Stimulated activated CD8-positive, alpha-beta memory T cell treated with anti-CD3 and anti-CD28 coated beads, Interleukin-15, amount 100 ng/mL, for 24 hours (primary cell): Measurements from ENCODE around the gene SLC6A13.
"Not testable (repeated sequence)": the region's sequence is repeated elsewhere in the genome, so short reads cannot be mapped to it uniquely, and the experiment has no call there.

Experiments
- DNase-seq: peaks from one replicate; pipeline ENCODE4 v3.0.0-alpha.2; 2020; ENCODE audit warnings: low read depth

SLC6A13 gene

DNA sequence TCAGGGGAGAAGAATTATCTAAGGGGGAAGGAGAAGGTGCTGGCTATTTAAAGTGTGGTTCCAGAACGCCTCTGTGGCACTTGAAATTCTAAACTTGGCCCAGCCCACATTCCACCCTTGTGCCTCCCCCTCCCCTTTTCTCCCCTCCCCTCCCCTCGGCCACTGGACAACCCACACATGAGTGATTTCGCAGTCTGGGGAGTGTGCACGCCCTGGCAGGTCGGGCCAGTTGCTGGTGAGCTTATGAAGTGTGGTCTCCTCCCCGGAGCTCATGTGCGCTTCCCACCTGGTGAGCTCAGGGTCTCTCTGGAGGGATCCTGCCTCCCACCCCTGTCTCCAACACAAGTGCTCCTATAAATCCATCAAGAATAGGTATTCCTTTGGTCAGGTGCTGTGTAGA is at the start of gene SLC6A13:
Gene SLC6A13 (minus strand): TSS at position 20 of the 400 bp plus-strand sequence. CDS start 2,784 bp downstream, outside the sequence.
- DNase-seq, result no peak

DNA sequence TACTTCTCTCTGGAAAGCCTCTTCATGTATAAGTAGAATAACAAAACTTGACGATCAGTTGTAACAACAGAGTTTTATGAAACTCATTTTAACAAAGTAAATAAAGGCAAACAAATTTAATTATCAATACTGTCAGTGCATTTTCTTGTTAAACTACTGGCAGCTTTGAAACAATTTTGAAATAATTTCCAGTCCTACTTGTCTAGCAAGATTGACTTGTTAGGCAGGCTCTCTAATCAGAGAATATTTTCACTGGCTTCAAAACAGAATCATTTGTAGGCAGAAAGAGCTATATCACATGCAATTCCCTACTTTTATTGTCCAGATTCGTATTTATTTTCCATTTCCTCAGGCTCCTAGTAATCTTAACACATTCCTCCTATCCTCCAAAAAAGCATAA is 45.9 kb upstream of the SLC6A13 start:
- no peak for DNase-seq

DNA sequence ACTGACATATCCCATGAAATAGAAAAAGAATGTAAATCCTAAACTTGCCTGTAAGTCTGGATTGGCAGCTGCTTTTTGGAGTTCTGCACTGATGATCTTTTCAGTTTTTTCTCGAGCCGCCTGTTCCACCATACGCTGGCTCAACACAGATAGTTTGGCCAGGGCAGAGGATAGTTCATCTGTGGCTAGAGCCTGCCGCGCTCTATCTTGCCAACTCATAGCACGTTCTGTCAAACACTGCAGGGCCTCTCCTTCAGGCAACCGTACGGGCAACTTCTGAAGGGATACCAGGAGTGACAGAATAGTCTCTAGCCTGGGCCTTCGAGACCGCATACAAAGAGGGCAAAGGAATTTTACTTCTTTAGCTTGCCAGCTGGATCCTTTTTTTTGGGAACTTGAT is 44.8 kb upstream of the SLC6A13 start:
- DNase-seq, result no peak

DNA sequence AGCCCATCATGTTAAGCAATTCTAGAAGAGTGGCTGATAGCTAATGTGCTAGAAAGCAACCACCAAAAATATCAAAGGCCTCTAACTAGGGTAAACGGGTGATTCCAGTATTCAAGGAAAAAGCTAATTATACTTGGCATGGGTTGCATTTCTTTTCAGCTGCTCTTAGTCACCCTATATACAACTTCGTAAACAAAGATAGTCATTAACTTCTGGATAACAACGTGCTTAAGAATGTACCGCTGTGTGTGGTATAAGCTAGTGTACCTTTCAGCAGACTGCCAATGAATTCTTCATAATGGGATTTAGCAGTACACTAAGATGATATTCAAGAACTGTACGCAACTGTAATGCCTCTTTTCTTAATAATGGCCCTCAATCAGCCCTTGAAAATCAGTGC is 42.2 kb upstream of the SLC6A13 start:
- DNase-seq, result no peak

DNA sequence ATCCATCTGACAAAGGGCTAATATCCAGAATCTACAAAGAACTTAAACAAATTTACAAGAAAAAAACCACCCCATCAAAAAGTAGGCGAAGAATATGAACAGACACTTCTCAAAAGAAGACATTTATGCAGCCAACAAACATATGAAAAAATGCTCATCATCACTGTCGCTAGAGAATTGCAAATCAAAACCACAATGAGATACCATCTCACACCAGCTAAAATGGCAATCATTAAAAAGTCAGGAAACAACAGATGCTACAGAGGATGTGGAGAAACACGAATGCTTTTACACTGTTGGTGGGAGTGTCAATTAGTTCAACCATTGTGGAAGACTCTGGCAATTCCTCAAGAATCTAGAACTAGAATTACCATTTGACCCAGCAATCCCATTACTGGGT is 40.1 kb upstream of the SLC6A13 start:
- not testable (repeated sequence) for DNase-seq

DNA sequence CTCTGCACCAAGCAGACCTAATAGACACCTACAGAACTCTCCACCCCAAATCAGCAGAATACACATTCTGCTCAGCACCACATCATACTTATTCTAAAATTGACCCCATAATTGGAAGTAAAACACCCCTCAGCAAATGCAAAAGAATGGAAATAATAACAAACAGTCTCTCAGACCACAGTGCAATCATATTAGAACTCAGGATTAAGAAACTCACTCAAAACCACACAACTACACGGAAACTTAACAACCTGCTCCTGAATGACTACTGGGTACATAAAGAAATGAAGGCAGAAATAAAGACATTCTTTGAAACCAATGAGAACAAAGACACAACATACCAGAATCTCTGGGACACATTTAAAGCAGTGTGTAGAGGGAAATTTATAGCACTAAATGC is 37.5 kb upstream of the SLC6A13 start:
- not testable (repeated sequence) for DNase-seq

DNA sequence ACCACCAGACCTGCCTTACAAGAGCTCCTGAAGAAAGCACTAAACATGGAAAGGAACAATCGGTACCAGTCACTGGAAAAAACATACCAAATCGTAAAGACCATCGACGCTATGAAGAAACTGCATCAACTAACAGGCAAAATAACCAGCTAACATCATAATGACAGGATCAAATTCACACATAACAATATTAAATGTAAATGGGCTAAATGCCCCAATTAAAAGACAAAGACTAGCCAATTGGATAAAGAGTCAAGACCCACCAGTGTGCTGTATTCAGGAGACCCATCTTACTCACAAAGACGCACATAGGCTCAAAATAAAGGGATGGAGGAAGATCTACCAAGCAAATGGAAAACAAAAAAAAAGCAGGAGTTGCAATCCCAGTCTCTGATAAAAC is 36.9 kb upstream of the SLC6A13 start:
- not testable (repeated sequence) for DNase-seq

DNA sequence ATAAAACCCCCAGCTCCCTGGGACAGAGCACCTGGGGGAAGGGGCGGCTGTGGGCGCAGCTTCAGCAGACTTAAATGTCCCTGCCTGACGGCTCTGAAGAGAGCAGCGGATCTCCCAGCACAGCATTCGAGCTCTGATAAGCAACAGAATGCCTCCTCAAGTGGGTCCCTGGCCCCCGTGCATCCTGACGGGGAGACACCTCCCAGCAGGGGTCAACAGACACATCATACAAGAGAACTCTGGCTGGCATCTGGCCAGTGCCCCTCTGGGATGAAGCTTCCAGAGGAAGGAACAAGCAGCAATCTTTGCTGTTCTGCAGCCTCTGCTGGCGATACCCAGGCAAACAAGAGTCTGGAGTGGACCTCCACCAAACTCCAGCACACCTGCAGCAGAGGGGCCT is 35.4 kb upstream of the SLC6A13 start:
- DNase-seq, result not testable (repeated sequence)

DNA sequence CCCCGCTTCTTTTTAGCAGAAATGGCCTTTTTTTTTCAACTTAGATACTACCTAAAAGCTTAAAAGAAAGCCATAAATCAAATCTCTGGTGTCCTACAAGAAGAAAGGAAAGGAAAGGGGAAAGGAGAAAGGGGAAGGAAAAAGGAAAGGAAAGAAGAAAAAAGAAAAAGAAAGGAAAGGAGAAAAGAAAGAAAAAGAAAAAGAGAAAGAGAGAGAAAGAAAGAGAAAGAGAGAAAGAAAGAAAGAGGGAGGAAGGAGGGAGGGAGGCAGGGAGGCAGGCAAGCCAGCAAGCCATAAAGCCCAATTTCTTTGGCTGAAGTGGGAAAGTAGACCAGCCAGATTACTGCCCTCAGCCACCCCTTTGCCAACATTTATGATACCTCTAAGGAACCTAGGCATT is 32.5 kb upstream of the SLC6A13 start:
- no peak for DNase-seq

DNA sequence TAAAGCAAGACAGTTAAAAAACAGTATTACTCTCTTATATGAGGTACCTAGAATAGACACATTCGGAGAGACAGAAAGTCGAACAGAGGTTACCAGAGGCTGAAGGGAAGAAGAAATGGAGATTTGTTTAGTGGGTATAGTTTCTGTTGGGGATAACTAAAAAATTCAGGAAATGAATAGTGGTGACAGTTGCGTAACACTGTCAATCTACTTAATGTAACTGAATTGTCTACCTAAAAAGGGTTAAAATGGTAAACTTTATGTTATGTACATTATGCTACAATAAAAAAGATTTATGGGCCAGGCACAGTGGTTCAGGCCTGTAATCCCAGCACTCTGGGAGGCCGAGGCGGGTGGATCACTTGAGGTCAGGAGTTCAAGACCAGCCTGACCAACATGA is 30.6 kb upstream of the SLC6A13 start:
- DNase-seq, result no peak

DNA sequence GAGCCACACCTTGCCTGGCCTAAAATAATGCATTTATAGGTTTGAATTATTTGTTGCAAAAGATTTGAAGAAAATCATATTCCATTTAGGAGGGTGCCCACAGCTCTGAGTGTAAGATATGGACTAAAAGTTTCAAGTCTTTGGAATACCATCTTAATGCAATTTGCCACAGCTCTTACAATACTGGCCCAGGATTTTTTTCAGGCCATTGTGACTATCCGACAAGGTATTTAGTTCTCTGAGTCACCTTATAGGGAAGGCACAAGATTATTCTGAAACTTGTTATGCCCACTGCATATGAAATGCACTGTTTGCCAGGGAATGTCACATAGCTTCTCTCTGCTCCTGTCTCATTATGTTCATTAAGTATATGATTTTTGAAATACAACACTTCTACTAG is 29.6 kb upstream of the SLC6A13 start:
- DNase-seq, result no peak

DNA sequence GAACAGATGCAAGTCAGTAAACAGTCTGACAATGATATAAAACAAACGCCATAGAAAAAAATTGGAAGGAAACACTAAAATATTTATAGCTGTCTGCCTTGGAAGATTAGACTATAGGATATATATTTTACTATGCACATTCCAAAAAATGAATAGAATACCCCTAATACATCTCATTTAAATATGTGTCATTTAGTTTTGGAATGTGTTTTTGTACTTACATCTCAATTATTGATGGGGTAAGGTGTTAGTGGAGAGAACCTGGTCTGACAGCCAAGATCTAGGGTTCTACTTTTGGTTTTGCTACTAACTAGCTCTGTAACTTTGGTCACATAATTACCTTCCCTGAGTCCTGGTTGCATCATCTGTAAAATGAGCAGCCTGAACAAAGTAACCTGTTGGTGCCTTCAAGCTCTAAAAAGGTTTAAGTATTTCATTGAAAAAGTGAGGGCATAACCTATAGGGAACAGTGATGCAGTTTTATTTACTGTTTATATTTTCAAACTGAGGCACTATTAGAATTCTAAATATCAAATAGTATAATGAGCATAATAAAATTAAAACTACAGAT is 28.6 kb upstream of the SLC6A13 start:
- DNase-seq, result no peak

DNA sequence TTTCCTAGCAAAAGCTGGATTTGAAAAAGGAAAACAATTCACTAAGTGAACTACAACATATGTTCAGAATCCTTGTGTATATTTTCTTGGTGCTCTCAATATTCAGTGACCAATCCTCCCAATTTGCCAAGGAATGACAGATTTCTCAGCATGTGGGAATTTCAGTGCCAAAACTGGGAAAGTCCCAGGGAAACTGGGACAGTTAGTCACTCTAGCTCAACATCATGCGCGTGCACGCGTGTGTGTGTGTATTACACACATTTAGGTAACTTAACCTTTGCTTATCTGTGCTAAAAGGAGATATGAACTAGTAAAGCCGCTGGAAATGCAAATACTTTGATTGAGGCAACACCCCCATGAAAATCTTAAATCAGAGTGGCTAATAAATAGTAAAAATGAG is 26.1 kb upstream of the SLC6A13 start:
- DNase-seq, result no peak

DNA sequence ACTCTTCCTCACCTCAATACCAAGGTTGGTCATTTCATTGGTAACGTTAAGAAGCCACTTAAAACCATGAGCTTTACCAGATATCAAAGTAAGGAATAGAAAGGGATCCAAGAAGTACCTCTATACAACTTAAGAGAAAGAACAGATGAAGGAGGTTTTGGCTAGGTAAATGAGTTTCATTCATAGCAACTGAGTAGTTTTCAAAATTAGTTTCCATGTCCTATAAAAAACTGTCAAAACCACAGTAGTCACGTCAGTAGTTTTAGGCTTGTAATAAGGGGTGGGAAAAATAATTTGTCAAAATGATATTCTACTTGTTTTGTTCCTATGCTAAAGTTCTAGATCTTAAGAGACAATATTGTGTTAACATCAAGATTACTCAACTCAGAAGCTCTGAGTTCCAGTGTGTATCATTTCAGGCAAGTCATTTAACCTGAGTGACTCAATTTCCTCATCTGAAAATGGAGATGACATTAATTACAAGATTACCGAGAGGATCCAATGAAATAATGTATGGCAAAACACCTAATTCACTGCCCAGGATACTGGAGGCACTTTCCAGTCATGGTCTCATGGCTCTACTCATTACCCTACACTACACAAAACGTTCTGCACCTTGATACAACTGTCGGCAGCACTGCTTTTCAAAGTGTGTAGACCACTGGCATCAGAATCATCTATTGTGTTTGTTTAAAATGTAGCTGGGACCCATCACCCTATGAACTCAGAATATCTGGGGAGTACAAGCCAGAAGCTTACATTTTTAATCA is 24.1 kb upstream of the SLC6A13 start:
- no peak for DNase-seq

DNA sequence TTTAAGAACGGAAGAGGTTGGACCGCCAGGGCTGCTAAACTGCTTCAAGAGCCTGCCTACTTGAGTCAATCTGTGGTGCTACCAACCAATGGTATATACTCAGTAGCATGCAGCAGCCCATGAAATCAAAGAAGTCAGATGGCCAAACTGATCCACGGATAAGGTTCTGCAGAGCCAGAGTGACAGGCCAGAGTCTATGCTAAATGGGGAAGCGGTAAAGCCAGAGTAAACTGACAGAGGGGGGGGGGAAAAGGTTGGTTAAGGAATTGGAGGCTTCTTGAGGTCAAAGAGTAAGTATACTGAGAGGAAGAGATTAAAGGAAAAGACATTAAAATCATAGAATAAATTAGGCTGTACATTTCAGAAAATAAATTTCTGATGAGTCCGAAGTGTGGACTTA is 15.4 kb upstream of the SLC6A13 start:
- no peak for DNase-seq

DNA sequence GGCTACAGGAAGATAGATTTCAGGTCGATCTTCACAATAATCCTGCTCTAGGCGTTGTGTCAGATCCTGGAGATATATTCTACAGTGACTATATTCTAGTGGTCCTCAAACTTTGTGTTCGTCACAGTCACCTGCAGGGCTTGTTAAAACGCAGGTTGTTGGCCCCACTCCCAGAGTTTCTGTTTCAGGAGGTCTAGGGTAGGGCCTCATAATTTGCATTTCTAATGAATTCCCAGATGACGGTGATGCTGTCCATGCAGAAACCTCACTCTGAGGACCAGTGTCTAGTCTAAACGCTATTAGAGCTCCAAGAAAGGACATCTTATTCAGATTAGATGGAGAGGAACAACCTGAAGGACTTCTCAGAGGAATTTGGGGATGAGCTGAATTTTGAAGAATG is 13.2 kb upstream of the SLC6A13 start:
- no peak for DNase-seq

DNA sequence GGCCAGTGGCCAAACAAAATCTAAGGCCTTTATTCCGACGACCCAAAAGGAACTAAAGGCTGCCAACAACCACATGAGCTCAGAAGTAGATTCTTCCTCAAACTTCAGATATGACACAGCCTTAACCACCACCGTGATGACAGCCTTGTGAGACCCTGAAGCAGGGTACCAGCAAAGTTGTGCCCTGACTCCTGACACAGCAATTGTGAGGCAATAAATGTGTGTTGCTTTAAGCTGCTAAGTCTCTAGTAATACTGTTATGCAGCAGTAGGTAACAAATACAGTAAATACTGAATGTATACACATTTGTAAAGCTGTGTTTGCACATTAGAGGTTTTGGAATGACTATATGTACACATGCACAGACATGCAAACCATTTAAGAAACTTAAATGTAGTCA is 10.7 kb upstream of the SLC6A13 start:
- DNase-seq, result no peak

DNA sequence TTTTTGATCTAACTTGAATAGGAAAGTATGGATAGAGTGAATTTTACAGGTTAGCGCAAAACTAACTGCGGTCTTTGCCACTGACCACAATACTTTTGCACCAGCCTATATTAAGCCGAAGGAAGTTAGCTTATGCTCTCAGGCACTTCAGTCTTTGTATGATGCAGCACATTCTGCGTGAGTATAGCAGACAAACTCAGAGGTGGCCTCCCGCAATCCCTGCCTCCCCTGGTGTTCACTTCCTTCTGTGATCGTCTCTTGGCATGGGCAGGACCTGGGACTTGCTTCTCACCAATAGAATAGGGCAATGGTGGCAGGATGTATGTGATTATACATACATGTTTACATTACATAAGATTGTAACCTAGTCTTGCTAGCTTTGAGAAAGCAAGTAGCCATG is 10.3 kb upstream of the SLC6A13 start:
- DNase-seq, result no peak

DNA sequence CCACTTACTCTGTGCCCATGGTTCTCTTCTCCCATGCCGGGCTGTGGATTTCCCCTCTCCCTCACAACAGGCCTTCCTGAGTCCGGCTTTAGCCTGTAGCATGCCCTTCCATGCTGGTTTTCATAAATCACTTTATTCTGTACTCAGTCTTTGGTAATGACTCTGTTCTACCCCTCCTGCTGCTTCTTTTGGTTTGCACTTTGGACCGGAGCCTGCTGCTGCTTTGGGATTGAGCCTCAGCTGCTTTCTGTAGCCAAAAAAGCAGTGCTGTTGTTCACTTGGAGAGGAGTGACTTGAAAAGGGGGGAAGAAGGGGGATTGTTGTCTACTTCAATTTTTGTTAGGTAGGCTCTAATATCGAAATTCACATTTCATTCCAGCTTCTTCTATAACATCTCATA is 8.5 kb upstream of the SLC6A13 start:
- DNase-seq, result no peak

DNA sequence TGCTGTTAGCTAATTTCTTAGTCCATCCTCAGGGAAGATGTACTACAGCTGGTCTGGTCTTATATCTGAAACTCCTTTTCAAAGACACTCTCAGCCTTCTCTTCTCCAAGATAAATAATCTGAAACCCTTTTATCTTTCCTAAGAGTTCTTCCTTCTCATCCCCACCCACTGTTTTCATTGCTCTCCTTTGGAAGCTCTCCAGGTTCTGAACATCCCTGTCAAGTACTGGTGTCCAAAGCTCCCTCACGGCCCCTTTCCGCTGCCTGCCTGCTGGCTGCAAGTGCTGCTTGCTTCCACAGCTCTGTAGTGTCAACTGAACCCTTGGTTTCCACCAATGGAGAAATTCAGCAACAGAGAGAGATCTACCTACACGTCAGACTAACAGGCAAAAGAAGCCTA is 6.6 kb upstream of the SLC6A13 start:
- no peak for DNase-seq

DNA sequence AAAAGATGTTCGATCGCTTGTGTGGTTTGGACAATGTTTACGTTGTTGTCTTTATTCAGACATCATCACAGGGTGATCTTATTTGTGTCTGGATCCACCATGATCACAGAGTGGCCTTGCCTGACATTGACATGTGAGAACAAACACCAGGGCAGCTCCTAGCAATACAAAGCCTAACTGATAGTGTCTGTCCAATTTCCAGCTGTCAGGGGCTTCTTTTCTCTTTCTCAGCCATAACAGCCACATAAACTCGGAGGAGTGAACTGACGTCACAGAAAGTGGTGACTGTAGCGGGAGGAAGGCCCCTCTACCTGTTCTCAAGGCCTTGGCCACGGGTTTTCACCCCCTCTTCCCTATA is 5.8 kb upstream of the SLC6A13 start:
- DNase-seq, result no peak

DNA sequence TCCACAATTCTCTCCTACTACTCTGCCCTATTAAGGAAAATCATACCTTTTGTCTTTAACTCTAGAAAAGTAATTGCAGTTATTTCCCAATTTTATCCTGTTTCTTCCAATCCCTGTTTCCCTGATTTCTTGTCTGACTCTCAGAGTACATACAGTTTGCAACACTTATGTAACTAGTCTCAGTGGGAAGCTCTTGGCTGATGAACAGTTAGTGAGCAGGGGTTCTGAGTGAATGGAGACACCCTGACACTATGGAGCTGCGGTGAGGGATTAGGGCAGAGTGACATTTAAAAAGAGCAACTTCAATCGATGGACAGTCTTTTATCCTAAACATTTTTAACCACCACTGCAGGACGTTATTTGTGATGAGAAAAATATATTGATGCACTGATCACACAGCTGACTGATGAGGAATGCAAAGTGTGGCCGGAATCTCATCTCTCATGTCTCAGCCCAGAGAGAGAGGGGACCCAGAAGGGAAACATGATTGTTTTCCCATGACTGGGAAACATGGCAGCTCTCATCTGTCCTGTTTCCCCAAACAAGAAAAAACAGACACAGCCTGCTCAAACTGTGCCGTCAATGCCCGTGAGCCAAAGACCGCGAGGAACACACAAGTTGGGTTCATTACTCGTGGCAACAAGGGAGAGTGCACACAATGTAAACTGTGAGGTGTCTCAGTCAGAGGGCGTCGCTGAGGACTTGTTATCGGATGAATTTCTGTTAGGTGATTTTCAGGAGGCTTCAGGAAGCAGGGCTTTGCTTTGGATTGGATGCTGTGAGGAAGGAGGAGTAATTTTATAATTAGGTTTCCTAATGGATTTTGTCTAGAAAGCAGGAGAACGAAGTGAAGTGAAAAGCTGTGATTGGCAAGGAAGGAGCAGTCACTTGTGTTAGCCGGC is 5.2 kb upstream of the SLC6A13 start:
- DNase-seq, result no peak

DNA sequence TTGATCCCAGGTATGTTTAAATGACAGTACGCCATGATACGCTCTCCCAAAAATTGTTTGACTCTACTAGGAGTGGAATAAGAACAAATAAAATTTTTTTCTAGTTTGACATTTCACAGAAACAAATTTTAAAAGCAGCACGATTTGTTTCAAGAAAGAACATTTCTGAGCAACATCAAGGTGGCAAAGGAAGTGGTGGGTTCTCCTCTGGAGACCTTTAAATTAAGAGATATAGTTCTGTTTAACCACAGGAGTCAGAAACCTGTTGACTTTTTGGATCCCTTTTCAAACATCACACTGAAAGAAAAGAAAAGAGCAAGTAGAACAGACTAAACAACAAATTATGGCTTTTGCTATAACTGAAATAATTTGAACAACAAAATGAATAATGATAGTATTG is 2.5 kb upstream of the SLC6A13 start:
- DNase-seq, result no peak
